Adrenal gland (tissue), 12 donors: ENCODE measurements around the gene CCDC167. TPM values are rescaled to one million over a fixed set of nuclear protein-coding genes. Genes with fewer than 3 reads are reported as not detected.

Experiments used
- DNase-seq, 7 donors: peaks; one replicate each; pipeline ENCODE4 v3.0.0-alpha.2; 2019 to 2020
- H3K27ac ChIP-seq, 5 donors: fragments of 200-600 bp; sonication (generic) in 4 of 5; 1 replicate in 3 of 5; 2 replicates in 2 of 5; pipeline versions ENCODE4 v1.5.1 to v1.8.0; 2016 to 2020; ENCODE audit warnings: mild to moderate bottlenecking in 1 of 5
- H3K27me3 ChIP-seq: fragments of 200-600 bp; 2 replicates; pipeline ENCODE4 v1.8.0; 2021
- H3K36me3 ChIP-seq, 2 donors: fragments of 200-600 bp; replicated peaks in 1 of 2; 1 replicate in 1 of 2; 2 replicates in 1 of 2; pipeline versions ENCODE4 v1.5.1 to v1.8.0; 2018 to 2022
- H3K4me1 ChIP-seq, 2 donors: fragments of 200-600 bp; replicated peaks in 1 of 2; 1 replicate in 1 of 2; 2 replicates in 1 of 2; pipeline versions ENCODE4 v1.5.1 to v1.8.0; 2018 to 2021
- H3K4me3 ChIP-seq, 4 donors: fragments of 200-600 bp; sonication (generic) in 3 of 4; one replicate each; pipeline ENCODE4 v1.5.1; 2016 to 2018
- H3K9me3 ChIP-seq, 3 donors: fragments of 200-600 bp; sonication (generic) in 1 of 3; replicated peaks in 1 of 3; 1 replicate in 2 of 3; 2 replicates in 1 of 3; pipeline versions ENCODE4 v1.5.1 to v1.8.0; 2016 to 2021
- CTCF ChIP-seq, 6 experiments: fragments of 450-650 bp in 4 of 6; fragments of 200-600 bp in 2 of 6; sonication (generic) in 1 of 6; IDR thresholded peaks; 1 replicate in 5 of 6; 2 replicates in 1 of 6; pipeline versions ENCODE4 v1.5.1 to v1.8.0; 2016 to 2021; ENCODE audit warnings: antibody characterized with exemption in 6 of 6, mild to moderate bottlenecking in 2 of 6, moderate library complexity in 1 of 6
- POLR2A ChIP-seq, 2 donors: fragments of 450-650 bp; IDR thresholded peaks; one replicate each; pipeline ENCODE4 v1.6.1; 2017; ENCODE audit warnings: antibody characterized with exemption in 2 of 2, mild to moderate bottlenecking in 2 of 2, moderate library complexity in 1 of 2
- WGBS, 4 donors: extraction: QIAGEN DNeasy Blood & Tissue Kit in 2 of 4; methylation state at CpG; one replicate each; pipeline versions ENCODE4 v1.1.5 to v1.1.7; 2013 to 2017; 5-methylcytosine and 5-hydroxymethylcytosine counted together
- intact Hi-C, 2 donors: fragments of 100-400 bp; cut with DNase I; formaldehyde crosslinking; loops; one replicate each; pipeline versions ENCODE4 v1.14.1 to v1.15.0; 2022 to 2023
- polyA plus RNA-seq, 3 donors: library from polyadenylated mRNA; stranded (reverse); fragments of 200-250 nt in 2 of 3; fragments of 350-450 nt in 1 of 3; fragmentation: Illumina TruSeq in 1 of 3; extraction: RNeasy Lipid Tissue Mini Kit (QIAGEN cat#74804) in 1 of 3; gene quantifications; one replicate each; pipeline ENCODE4 v1.2.3, GENCODE V29; 2013 to 2014
- total RNA-seq, 9 donors: library from RNA; depleted of rRNA in 4 of 9; stranded (reverse); fragments of >200 nt in 4 of 9; fragments of 120-200 nt in 1 of 9; fragmentation: NEBNext Ultra II Directional in 1 of 9; extraction: Animal tissue kit (Norgen Biotek cat#: 25700) in 1 of 9; gene quantifications; one replicate each; pipeline versions ENCODE4 v1.1.0 to v1.2.4, GENCODE V29; 2013 to 2023
- donor health status: healthy with polysubstance abuse.
- donor health status: Bipolar disorder and iron deficiency.
- donor health status: DM: yes; HTN: yes; CAD: no.
- donor health status: DM: no; HTN: no; CAD: no.
- donor health status: DM: no; HTN: no; CAD: no.
- donor health status: DM: yes; HTN: yes; CAD: no.

CCDC167 gene
- total and polyA plus RNA-seq, 12 donors, result 14.4 to 69.2 (median 20.9) TPM

DNA sequence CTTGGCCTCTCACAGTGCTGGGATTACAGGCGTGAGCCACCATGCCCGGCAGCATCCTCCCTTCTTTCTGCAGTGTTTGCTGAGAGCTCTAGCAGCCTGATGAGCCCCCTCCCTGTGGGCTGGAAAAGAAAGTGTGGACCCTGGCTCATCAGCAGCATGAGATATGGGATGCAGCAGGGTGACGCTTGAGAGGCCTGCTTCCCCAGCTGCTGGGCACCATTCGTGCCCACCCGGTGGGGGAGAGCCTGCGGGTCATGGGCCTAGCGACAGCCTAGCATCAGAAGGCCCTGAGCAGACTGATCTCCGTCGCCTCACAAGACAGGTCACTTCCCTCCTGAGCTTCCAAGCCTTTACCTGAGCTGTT is 16.0 kb upstream of the CCDC167 start:
- 65 to 92% (median 77%) methylated on average over 2 to 9 of the region's 9 CpGs for WGBS, 4 donors

DNA sequence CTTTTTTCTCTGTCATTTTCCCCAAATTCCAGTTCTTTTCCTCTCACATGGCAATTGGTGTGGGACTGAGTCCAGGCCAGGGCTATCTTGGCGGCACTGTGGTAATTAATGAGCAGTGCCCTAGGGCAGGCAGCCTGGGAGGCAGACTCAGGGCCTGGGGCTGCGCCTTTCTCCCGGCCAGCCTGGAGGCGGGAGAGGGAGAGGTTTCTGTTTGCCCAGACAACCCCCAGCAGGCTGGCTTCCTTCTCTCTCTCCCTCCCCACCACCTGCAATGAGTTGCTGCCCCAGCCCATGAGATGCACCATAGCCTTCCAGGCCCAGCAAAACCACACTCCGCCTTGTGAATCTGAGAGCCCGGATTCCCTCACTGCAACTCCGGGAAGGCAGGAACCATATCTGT is 15.1 kb upstream of the CCDC167 start:
- Histone ChIP-seq H3K36me3 (no peaks in the 10 kb centered on the region), H3K27ac (no peak overlapping the region), H3K27me3 (no peaks in the 10 kb centered on the region), H3K4me3 (no peak overlapping the region), H3K4me1 (peaks cover 0 to 9% of the 10 kb centered on the region in 2 donors), H3K9me3 (no peaks in the 10 kb centered on the region)
- intact Hi-C loops, result no loop called here
- WGBS, 4 donors, result 73 to 95% (median 80%) methylated on average over 5 to 7 of the region's 7 CpGs
- TF ChIP-seq POLR2A (IDR thresholded peaks at IDR 0.05), result no peak
- no peak for TF ChIP-seq CTCF (IDR thresholded peaks at IDR 0.05)
- no peak for DNase-seq

More for the DNA sequence above, 16.0 kb upstream of the CCDC167 start:
- no peaks in the 10 kb centered on the region for H3K27me3 ChIP-seq
- peak overlapping the region in 3 of 5 donors; percentile 9 to 42 (median 11) for H3K27ac ChIP-seq
- TF ChIP-seq POLR2A (IDR thresholded peaks at IDR 0.05), result no peak
- no peak for TF ChIP-seq CTCF (IDR thresholded peaks at IDR 0.05)
- peaks cover 0 to 9% of the 10 kb centered on the region in 2 donors for H3K4me1 ChIP-seq
- no peak for DNase-seq
- H3K4me3 ChIP-seq, result no peak overlapping the region
- no peaks in the 10 kb centered on the region for H3K9me3 ChIP-seq
- intact Hi-C loops, result no loop called here
- no peaks in the 10 kb centered on the region for H3K36me3 ChIP-seq

- H3K4me1 ChIP-seq, result peaks cover 0 to 9% of the 10 kb centered on the region in 2 donors
- DNase-seq, result no peak
- H3K9me3 ChIP-seq, result no peaks in the 10 kb centered on the region
- intact Hi-C loops, result no loop called here
- no peaks in the 10 kb centered on the region for H3K27me3 ChIP-seq
- TF ChIP-seq POLR2A (IDR thresholded peaks at IDR 0.05) (no peak), CTCF (IDR thresholded peaks at IDR 0.05) (no peak)
- H3K27ac ChIP-seq, result no peak overlapping the region
- WGBS, 4 donors, result 68 to 87% (median 73%) methylated on average over 5 of the region's 5 CpGs
- H3K4me3 ChIP-seq, result no peak overlapping the region
- H3K36me3 ChIP-seq, result no peaks in the 10 kb centered on the region
Measured at GRCh38 chr6:37514321-37514771, 14.7 kb upstream of the CCDC167 start.

DNA sequence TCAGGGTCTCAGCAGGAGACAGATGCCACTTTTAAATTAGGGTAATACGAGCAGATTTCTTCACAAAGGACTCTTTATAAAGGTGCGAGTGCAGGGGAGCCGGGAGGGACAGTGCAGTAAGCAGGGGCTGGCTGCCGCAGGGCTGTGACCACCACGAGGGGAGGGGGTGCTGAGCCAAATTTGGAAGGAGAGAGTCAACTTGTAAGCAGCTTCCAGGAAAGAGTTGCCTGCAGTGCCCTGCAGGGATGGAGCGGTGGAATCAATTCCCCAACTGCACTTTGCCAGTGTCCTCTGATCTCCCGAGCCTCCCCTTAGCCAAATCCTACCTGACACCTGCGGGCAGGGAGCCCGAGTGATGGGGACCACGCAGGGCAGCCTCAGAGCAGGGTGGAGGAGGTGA is 13.9 kb upstream of the CCDC167 start:
- Histone ChIP-seq H3K9me3 (no peaks in the 10 kb centered on the region), H3K27ac (no peak overlapping the region), H3K36me3 (no peaks in the 10 kb centered on the region), H3K4me3 (no peak overlapping the region), H3K4me1 (peaks cover 0 to 9% of the 10 kb centered on the region in 2 donors), H3K27me3 (no peaks in the 10 kb centered on the region)
- DNase-seq, result no peak
- WGBS, 4 donors, result 60 to 69% (median 68%) methylated on average over 10 of the region's 10 CpGs
- TF ChIP-seq CTCF (IDR thresholded peaks at IDR 0.05) (no peak), POLR2A (IDR thresholded peaks at IDR 0.05) (no peak)
- intact Hi-C loops, result no loop called here
